HepG2 (cell line): Measurements from ENCODE around the gene BRD2. TPM values are rescaled to one million over a fixed set of nuclear protein-coding genes. Genes with fewer than 3 reads are reported as not detected.
A peak's percentile ranks its signal among the peaks of the same experiment; 100 is the strongest.

Experiments used
- AHR ChIP-seq: IDR thresholded peaks from 2 replicates; pipeline ENCODE4 v1.6.1; 2018; ENCODE audit warnings: missing genetic modification reagents, missing compliant biosample characterization
- BRF2 ChIP-seq: sonication (generic); formaldehyde crosslinking; IDR thresholded peaks from 2 replicates; pipeline ENCODE4 v1.8.1; 2022; ENCODE audit warnings: mild to moderate bottlenecking, missing genetic modification reagents
- CREM ChIP-seq, 2 experiments: sonication (generic) in 1 of 2; formaldehyde crosslinking in 1 of 2; IDR thresholded peaks; 2 replicates each; pipeline versions ENCODE4 v1.4.0 to v1.6.1; 2016 to 2020; ENCODE audit warnings: antibody characterized with exemption in 1 of 2, mild to moderate bottlenecking in 1 of 2, missing genetic modification reagents in 1 of 2
- FUBP1 ChIP-seq: sonication (generic); formaldehyde crosslinking; IDR thresholded peaks from 2 replicates; pipeline ENCODE4 v1.5.1; 2020; ENCODE audit warnings: missing genetic modification reagents, mild to moderate bottlenecking, borderline replicate concordance
- HMGXB3 ChIP-seq: sonication (generic); formaldehyde crosslinking; IDR thresholded peaks from 2 replicates; pipeline ENCODE4 v1.4.0; 2020; ENCODE audit warnings: missing genetic modification reagents, borderline replicate concordance
- HOXA9 ChIP-seq: sonication (generic); formaldehyde crosslinking; IDR thresholded peaks from 2 replicates; pipeline ENCODE4 v1.8.1; 2022; ENCODE audit warnings: missing genetic modification reagents, mild to moderate bottlenecking, moderate library complexity, borderline replicate concordance
- KDM4B ChIP-seq: sonication (generic); formaldehyde crosslinking; IDR thresholded peaks from 2 replicates; pipeline ENCODE4 v1.4.0; 2020; ENCODE audit warnings: missing genetic modification reagents
- MAFF ChIP-seq: IDR thresholded peaks from 2 replicates; pipeline ENCODE4 v1.6.1; 2011; ENCODE audit warnings: low read depth, low read length, improper control_type of control experiment
- SMAD9 ChIP-seq: sonication (generic); formaldehyde crosslinking; IDR thresholded peaks from 2 replicates; pipeline ENCODE4 v1.5.1; 2020; ENCODE audit warnings: mild to moderate bottlenecking, missing genetic modification reagents
- TEAD2 ChIP-seq: sonication (generic); formaldehyde crosslinking; IDR thresholded peaks from 2 replicates; pipeline ENCODE4 v1.9.0; 2021; ENCODE audit warnings: missing genetic modification reagents
- TFDP1 ChIP-seq: IDR thresholded peaks from 2 replicates; pipeline ENCODE4 v1.6.1; 2016; ENCODE audit warnings: missing compliant biosample characterization, missing genetic modification reagents, borderline replicate concordance
- THAP9 ChIP-seq: sonication (generic); formaldehyde crosslinking; IDR thresholded peaks from 2 replicates; pipeline ENCODE4; 2020; ENCODE audit warnings: missing genetic modification reagents, mild to moderate bottlenecking, borderline replicate concordance
- U2AF2 ChIP-seq: fragments of 200-400 bp; formaldehyde crosslinking; IDR thresholded peaks from 2 replicates; pipeline ENCODE4 v1.6.1; 2017; ENCODE audit warnings: low read depth, mild to moderate bottlenecking, low read length
- YY1 ChIP-seq: IDR thresholded peaks from 2 replicates; pipeline ENCODE4 v1.6.1; 2011; ENCODE audit warnings: low read length, low read depth, moderate library complexity, mild to moderate bottlenecking; ENCODE audit not compliant: insufficient read depth, insufficient replicate concordance
- ZMYM3 ChIP-seq: sonication (generic); formaldehyde crosslinking; IDR thresholded peaks from 2 replicates; pipeline ENCODE4 v1.5.1; 2020; ENCODE audit warnings: mild to moderate bottlenecking, missing genetic modification reagents
- ZNF33B ChIP-seq: sonication (generic); formaldehyde crosslinking; IDR thresholded peaks from 2 replicates; pipeline ENCODE4 v1.5.1; 2020; ENCODE audit warnings: mild to moderate bottlenecking, missing genetic modification reagents
- polyA plus RNA-seq, 8 experiments: library from polyadenylated mRNA; depleted of rRNA in 3 of 8; stranded (reverse) in 7 of 8; unstranded in 1 of 8; fragments of >200 nt; fragmentation: Illumina TruSeq in 4 of 8; extraction: Trizol in 4 of 8; gene quantifications; 2 replicates each; pipeline versions ENCODE4 v1.2.1 to v1.2.3, GENCODE V29; 2011 to 2016; ENCODE audit warnings: low read depth in 4 of 8, missing spikeins in 1 of 8, mixed read lengths in 1 of 8; ENCODE audit not compliant: insufficient read depth in 1 of 8
- total RNA-seq, 5 experiments: library from RNA; depleted of rRNA; stranded (reverse); fragments of >200 nt; fragmentation: Illumina TruSeq; extraction: Trizol; gene quantifications; 2 replicates each; pipeline ENCODE4 v1.2.3, GENCODE V29; 2016; ENCODE audit warnings: low read depth in 1 of 5

BRD2 gene
- total and polyA plus RNA-seq, 2 of the 13 experiments (the other 11 are each of a cell fraction or from before 2014, with no cell fraction given), result 143 to 202 TPM

GRCh38 chr6:32968867-32969684, 682 bp downstream of the BRD2 start (continued):
- TF ChIP-seq CREM (IDR thresholded peaks at IDR 0.05) (peak; percentile 68), CREM (CRISPR knock-in tag; IDR thresholded peaks at IDR 0.05) (no peak), ZMYM3 (CRISPR knock-in tag) (no peak; the same call in 1 of the 2 replicates), AHR (CRISPR knock-in tag) (no peak), YY1 (no peak), BRF2 (0 out of 2 replicates have a peak, but pooled peaks have one; percentile 63), FUBP1 (CRISPR knock-in tag) (no peak), KDM4B (CRISPR knock-in tag) (peak; percentile 56; the same call in 1 of the 2 replicates), HOXA9 (CRISPR knock-in tag) (no peak), TFDP1 (CRISPR knock-in tag) (peak; percentile 65; the same call in 1 of the 2 replicates), TEAD2 (CRISPR knock-in tag) (no peak), MAFF (no peak), THAP9 (CRISPR knock-in tag) (no peak; the same call in 1 of the 2 replicates), HMGXB3 (CRISPR knock-in tag) (peak; percentile 63), U2AF2 (0 out of 2 replicates have a peak, but pooled peaks have one; percentile 29), SMAD9 (CRISPR knock-in tag) (no peak), ZNF33B (CRISPR knock-in tag) (no peak)
